HG03378 (cell line): ENCODE data around the gene THOC5.
"Not testable (repeated sequence)": the region's sequence is repeated elsewhere in the genome, so short reads cannot be mapped to it uniquely, and the experiment has no call there.

Experiments used
- ATAC-seq: cut with Tn5 transposase; IDR thresholded peaks from one replicate; pipeline ENCODE4 v1.9.1; 2021; ENCODE audit warnings: mild to moderate bottlenecking, moderate library complexity; ENCODE audit not compliant: unreplicated experiment

THOC5 gene

DNA sequence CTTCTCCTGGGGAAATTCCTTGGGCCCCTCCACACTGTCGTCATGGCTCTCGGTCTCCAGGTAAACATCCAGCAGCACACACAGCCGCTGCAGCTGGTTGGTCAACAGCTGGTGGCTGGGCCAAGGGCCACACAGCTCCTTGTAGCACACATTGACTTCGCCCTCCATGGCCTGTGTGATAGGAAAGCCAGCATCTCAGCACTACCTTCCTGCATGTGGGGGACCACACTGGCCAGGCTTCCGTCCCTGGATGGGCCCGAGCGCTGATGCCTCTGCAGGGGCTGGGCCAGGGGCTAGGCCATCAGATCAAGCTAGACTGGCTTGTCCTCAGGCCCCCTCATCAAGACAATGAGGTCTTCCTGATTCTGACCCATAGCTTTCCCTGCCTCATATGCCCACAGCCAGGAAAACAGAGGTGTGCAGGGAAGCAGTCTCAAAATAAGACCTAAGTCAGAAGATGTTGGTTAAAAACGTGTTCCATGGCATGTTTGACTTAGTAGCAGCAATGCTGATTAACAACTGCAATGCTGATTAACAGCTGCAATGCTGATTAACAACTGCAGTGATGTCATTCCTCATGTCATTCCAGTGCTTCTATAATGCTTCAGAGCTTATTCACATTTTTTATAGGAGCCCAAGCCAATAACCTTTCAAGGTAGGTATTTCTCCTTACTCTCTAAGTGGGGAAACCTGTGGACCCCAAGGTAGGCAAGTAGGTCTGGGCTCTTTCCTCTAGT lies 42.3 kb downstream of the THOC5 start:
- no peak for ATAC-seq

DNA sequence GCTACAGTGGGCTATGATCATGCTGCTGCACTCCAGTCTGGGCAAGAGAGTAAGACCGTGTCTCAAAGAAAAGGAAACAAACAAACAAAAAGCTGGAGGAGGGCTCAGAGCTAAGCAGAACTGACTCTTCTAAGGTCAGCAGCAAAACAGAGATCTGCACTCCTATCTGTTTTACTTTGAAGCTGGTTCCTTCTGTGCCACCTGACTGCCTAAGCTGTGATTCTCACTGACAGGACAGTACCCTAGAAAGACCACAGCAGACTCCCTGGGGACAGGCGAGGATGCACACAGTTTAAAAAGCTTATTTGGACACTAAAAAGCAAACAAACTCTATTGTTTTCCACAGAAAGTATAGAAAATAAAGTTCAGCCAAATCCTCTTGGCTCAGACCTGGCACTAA lies 43.0 kb downstream of the THOC5 start:
- no peak for ATAC-seq

- no peak for ATAC-seq
These were observed 43.7 kb downstream of the THOC5 start for GRCh38 chr22:29509815-29510214.

DNA sequence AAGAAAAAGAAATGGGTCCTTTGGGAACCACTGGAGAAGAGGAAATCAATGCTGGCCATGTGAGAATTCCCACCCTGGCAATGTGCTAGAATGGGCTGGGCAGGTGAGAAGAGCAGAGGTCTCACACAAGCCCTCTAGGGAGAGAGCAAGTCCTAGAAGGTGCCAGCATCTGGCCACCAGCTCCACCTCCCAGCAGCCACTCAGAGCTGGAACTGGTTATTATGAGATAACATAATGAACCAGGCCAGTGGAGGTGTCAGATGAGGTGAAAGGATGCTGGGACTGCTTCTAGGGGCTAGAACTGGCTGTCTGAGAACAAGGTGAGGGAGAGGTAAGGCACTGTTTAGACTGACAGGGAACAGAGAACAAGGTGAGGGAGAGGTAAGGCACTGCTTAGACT lies 44.3 kb downstream of the THOC5 start:
- ATAC-seq = no peak

DNA sequence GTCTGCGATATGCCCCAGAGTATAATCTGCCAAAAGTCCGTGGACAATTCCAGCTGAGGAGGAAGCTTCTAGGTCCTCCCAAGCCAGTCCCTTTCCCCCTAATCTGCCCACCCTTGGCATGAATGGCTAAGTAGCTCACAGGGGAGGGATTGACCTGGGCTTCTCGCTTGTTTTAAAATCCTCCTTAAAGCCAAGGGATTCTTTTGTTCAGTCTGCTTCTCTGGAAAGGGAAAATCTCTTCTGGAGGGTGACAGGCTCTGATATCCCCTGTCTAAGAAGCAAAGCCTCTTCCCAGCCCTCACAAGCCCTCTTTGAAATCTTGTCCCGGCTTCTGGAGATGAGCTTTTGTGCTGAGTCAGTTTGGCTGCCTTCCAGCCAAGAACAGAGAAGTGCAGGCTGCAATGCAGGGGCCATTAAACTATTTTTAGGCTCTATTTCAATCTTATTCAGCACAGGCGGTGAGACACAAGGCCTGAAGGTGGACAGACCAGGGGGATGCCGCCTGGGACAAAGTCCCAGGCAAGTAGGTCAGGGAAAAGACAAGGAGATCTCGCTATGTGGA lies 49.7 kb downstream of the THOC5 start:
- no peak for ATAC-seq

DNA sequence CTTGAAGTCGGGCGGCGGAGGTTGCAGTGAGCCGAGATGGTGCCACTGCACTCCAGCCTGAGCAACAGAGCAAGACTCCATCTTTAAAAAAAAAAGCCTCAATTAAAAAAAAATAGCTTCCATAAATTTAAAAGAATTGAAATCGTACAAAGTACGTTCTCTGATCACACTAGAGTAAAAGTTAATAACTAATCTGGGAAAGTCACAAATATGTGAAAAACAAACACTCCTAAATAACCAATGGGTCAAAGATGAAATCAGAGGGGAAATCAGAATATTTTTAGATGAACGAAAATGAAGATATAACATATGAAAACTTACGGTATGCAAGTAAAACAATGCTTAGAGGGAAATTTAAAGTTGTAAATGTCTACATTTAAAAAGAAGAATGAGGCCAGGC lies 53.7 kb downstream of the THOC5 start:
- ATAC-seq = no peak

- no peak for ATAC-seq
These were observed 59.9 kb downstream of the THOC5 start for GRCh38 chr22:29493636-29494035.

DNA sequence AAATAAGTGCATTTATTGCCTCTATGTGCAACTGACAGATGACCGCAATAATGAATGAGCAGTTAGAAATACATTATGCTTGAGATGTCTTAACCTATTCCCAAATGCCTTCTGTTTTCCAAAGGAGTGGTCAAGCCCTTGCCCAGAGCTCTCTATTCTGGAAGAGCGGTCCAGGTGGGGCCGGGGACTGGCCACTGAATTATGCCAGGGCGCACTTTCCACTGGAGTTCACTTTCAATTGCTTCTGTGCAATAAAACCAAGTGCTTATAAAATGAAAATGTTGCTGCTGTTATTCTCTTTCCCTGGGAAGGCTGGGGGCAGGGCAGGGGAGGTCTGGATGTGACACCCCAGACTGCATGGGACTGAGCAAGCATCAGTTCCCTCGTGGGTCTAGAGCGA lies 62.5 kb downstream of the THOC5 start:
- no peak for ATAC-seq

DNA sequence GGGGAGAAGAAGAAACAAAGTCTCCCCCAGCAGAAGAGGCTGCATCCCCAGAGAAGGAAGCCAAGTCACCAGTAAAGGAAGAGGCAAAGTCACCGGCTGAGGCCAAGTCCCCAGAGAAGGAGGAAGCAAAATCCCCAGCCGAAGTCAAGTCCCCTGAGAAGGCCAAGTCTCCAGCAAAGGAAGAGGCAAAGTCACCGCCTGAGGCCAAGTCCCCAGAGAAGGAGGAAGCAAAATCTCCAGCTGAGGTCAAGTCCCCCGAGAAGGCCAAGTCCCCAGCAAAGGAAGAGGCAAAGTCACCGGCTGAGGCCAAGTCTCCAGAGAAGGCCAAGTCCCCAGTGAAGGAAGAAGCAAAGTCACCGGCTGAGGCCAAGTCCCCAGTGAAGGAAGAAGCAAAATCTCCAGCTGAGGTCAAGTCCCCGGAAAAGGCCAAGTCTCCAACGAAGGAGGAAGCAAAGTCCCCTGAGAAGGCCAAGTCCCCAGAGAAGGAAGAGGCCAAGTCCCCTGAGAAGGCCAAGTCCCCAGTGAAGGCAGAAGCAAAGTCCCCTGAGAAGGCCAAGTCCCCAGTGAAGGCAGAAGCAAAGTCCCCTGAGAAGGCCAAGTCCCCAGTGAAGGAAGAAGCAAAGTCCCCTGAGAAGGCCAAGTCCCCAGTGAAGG lies 64.3 kb downstream of the THOC5 start:
- ATAC-seq = not testable (repeated sequence)

DNA sequence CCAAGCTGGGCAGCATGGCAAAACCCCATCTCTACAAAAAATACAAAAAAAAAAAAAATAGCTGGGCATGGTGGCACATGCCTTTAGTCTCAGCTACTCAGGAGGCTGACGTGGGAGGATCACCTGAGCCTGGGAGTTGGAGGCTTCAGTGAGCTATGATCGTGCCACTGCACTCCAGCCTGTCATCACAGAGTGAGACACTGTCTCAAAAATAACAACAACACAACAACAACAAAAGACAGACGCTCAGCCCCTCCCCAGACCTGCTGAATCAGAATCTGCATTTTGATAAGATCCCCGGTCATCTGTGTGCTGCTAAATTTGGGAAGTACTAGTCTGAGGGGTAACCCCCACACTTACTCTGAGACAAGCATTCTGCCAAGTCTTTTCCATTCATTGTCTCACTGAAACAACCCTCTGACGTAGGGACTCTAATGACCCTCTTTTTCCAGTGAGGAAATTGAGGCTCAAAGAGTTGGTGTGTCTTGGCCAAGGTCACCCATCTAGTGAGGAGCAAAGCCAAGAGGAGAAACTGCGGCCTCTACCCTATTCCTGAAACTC lies 66.1 kb downstream of the THOC5 start:
- ATAC-seq = no peak

GRCh38 chr22:29485448-29485847 lies 68.1 kb downstream of the THOC5 start:
- ATAC-seq = no peak

GRCh38 chr22:29484642-29485041 lies 68.9 kb downstream of the THOC5 start:
- ATAC-seq = no peak

DNA sequence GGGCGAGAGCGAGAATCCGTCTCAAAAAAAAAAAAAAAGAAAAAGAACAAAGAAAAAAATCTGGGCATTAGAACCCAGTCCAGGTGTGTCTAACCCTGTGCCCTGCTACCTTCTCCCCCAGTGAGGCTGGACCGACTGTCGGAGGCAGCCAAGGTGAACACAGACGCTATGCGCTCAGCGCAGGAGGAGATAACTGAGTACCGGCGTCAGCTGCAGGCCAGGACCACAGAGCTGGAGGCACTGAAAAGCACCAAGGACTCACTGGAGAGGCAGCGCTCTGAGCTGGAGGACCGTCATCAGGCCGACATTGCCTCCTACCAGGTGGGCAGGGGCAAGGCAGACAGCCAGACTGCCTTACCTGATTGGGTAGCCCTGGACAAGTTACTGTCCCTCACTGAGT lies 70.3 kb downstream of the THOC5 start:
- ATAC-seq = no peak

DNA sequence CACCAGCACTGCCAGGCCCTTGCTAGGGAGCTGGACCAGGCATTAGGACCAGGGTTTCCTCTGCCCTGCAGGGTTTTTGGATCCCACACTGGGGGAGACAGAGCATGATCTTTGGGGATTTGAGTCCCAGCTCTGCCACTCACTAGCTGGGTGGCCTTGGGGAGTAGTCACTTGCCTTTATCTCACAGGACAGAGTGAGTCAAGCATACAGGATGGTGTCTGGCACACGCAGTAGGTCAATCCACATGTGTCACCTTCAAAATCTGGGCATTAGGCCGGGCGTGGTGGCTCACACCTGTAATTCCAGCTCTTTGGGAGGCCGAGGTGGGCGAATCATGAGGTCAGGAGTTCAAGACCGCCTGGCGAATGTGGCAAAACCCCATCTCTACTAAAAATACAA lies 70.8 kb downstream of the THOC5 start:
- ATAC-seq = no peak

GRCh38 chr22:29482253-29482652 lies 71.3 kb downstream of the THOC5 start:
- ATAC-seq = no peak

- no peak for ATAC-seq
These were observed 72.1 kb downstream of the THOC5 start for GRCh38 chr22:29481265-29482000.

- no peak for ATAC-seq
These were observed 72.9 kb downstream of the THOC5 start for GRCh38 chr22:29480512-29481264.

DNA sequence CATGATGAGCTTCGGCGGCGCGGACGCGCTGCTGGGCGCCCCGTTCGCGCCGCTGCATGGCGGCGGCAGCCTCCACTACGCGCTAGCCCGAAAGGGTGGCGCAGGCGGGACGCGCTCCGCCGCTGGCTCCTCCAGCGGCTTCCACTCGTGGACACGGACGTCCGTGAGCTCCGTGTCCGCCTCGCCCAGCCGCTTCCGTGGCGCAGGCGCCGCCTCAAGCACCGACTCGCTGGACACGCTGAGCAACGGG lies 73.4 kb downstream of the THOC5 start:
- no peak for ATAC-seq

- no peak for ATAC-seq
These were observed 73.9 kb downstream of the THOC5 start, which contains the start of gene NEFH for GRCh38 chr22:29479417-29480261. TSS of gene NEFH (plus strand) at chr22:29480218. CDS start at chr22:29480263, 45 bp downstream.
